ENCODE data around the gene PPP1R18. TPM values are rescaled to one million over a fixed set of nuclear protein-coding genes. Genes with fewer than 3 reads are reported as not detected.
A peak's percentile ranks its signal among the peaks of the same experiment; 100 is the strongest.

The PPP1R18 gene
- total and polyA plus RNA-seq, 9 of the 15 experiments (the other 6 are each of a cell fraction or from before 2014, with no cell fraction given), result 12.0 to 99.2 (median 42.6) TPM

DNA sequence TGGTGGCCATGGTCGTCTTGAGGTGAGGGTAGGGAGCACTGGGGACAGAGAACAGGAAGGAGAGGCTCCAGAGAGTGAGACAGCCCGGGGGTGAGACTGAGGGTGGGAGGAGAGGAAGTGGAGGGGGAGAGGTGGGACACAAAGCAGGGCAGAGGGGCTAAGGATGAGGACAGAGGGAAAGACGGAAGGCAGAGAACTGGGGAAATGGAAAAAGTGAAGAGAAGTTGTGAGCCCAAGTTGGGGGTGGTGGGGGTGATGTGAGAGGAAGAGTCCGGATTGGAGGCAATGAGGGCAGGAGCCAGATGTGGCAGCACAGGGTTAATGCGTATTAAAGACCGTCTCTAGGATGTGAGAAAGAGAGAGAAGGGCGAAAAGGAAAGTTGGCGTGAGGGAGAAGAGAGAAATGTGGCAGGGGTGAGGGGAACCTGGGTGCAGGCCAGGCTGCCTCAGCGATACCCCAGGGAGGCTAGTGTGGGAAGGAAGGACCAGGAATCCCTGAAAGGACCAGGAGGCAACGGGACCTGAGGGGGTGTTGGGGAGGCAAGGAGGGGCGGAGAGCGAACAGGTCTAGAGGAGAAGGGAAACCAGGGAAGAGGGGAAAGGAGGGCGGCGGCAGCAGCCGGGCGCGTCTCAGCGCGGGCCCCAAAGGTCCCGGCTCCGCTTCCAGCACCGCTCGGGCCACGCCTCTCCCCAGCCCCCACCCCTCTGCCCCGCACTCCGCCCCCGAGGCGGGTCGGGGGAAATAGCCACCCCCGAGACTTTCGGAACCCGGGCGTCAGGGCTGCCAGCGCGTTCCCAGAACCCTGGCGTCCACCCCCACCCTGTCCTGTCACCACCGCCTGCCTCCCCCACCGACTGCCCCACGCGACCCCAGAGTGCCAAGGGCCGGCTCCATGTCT, at the start of gene PPP1R18 (continued):
- TF ChIP-seq, protein P1, sequence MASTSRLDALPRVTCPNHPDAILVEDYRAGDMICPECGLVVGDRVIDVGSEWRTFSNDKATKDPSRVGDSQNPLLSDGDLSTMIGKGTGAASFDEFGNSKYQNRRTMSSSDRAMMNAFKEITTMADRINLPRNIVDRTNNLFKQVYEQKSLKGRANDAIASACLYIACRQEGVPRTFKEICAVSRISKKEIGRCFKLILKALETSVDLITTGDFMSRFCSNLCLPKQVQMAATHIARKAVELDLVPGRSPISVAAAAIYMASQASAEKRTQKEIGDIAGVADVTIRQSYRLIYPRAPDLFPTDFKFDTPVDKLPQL (IDR thresholded peaks at IDR 0.05; ENCODE audit: extremely low read depth, insufficient read length), result no peak
- TF ChIP-seq RFX7 (CRISPR knock-in tag; IDR thresholded peaks at IDR 0.05), result no peak
- TF ChIP-seq ZFX (CRISPR knock-in tag; IDR thresholded peaks at IDR 0.05), result no peak
- no peak for TF ChIP-seq HDAC2 (IDR thresholded peaks at IDR 0.05)
- TF ChIP-seq ELK1 (CRISPR knock-in tag; IDR thresholded peaks at IDR 0.05), result no peak
- TF ChIP-seq SAFB (IDR thresholded peaks at IDR 0.05; ENCODE audit: borderline replicate concordance, low read depth, low read length), result peak; percentile 46; the same call in 1 of the 2 replicates
- TF ChIP-seq KDM1A (IDR thresholded peaks at IDR 0.05), result no peak
- peak in 1 of 2 experiments; percentile 61; a peak in 2 of 4 replicates for TF ChIP-seq MAZ (CRISPR knock-in tag; conservative IDR thresholded peaks at IDR 0.05 in 1 of 2, IDR thresholded peaks at IDR 0.05 in 1 of 2)
- TF ChIP-seq PHTF2 (CRISPR knock-in tag; IDR thresholded peaks at IDR 0.05), result no peak
- TF ChIP-seq DNMT1 (IDR thresholded peaks at IDR 0.05), result 0 out of 2 replicates have a peak, but pooled peaks have one; percentile 73
- TF ChIP-seq ARHGAP35 (IDR thresholded peaks at IDR 0.05; ENCODE audit: partially characterized antibody), result no peak
- TF ChIP-seq ZNF3 (CRISPR knock-in tag; IDR thresholded peaks at IDR 0.05), result no peak
- no peak for TF ChIP-seq POLR2H (tag; IDR thresholded peaks at IDR 0.05; ENCODE audit: low read depth)
- TF ChIP-seq, protein P2, sequence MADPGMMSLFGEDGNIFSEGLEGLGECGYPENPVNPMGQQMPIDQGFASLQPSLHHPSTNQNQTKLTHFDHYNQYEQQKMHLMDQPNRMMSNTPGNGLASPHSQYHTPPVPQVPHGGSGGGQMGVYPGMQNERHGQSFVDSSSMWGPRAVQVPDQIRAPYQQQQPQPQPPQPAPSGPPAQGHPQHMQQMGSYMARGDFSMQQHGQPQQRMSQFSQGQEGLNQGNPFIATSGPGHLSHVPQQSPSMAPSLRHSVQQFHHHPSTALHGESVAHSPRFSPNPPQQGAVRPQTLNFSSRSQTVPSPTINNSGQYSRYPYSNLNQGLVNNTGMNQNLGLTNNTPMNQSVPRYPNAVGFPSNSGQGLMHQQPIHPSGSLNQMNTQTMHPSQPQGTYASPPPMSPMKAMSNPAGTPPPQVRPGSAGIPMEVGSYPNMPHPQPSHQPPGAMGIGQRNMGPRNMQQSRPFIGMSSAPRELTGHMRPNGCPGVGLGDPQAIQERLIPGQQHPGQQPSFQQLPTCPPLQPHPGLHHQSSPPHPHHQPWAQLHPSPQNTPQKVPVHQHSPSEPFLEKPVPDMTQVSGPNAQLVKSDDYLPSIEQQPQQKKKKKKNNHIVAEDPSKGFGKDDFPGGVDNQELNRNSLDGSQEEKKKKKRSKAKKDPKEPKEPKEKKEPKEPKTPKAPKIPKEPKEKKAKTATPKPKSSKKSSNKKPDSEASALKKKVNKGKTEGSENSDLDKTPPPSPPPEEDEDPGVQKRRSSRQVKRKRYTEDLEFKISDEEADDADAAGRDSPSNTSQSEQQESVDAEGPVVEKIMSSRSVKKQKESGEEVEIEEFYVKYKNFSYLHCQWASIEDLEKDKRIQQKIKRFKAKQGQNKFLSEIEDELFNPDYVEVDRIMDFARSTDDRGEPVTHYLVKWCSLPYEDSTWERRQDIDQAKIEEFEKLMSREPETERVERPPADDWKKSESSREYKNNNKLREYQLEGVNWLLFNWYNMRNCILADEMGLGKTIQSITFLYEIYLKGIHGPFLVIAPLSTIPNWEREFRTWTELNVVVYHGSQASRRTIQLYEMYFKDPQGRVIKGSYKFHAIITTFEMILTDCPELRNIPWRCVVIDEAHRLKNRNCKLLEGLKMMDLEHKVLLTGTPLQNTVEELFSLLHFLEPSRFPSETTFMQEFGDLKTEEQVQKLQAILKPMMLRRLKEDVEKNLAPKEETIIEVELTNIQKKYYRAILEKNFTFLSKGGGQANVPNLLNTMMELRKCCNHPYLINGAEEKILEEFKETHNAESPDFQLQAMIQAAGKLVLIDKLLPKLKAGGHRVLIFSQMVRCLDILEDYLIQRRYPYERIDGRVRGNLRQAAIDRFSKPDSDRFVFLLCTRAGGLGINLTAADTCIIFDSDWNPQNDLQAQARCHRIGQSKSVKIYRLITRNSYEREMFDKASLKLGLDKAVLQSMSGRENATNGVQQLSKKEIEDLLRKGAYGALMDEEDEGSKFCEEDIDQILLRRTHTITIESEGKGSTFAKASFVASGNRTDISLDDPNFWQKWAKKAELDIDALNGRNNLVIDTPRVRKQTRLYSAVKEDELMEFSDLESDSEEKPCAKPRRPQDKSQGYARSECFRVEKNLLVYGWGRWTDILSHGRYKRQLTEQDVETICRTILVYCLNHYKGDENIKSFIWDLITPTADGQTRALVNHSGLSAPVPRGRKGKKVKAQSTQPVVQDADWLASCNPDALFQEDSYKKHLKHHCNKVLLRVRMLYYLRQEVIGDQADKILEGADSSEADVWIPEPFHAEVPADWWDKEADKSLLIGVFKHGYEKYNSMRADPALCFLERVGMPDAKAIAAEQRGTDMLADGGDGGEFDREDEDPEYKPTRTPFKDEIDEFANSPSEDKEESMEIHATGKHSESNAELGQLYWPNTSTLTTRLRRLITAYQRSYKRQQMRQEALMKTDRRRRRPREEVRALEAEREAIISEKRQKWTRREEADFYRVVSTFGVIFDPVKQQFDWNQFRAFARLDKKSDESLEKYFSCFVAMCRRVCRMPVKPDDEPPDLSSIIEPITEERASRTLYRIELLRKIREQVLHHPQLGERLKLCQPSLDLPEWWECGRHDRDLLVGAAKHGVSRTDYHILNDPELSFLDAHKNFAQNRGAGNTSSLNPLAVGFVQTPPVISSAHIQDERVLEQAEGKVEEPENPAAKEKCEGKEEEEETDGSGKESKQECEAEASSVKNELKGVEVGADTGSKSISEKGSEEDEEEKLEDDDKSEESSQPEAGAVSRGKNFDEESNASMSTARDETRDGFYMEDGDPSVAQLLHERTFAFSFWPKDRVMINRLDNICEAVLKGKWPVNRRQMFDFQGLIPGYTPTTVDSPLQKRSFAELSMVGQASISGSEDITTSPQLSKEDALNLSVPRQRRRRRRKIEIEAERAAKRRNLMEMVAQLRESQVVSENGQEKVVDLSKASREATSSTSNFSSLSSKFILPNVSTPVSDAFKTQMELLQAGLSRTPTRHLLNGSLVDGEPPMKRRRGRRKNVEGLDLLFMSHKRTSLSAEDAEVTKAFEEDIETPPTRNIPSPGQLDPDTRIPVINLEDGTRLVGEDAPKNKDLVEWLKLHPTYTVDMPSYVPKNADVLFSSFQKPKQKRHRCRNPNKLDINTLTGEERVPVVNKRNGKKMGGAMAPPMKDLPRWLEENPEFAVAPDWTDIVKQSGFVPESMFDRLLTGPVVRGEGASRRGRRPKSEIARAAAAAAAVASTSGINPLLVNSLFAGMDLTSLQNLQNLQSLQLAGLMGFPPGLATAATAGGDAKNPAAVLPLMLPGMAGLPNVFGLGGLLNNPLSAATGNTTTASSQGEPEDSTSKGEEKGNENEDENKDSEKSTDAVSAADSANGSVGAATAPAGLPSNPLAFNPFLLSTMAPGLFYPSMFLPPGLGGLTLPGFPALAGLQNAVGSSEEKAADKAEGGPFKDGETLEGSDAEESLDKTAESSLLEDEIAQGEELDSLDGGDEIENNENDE (IDR thresholded peaks at IDR 0.05; ENCODE audit: low read depth, low read length), result no peak
